HL-60/S4 (cell line): Measurements from ENCODE around the gene MAPK10.

ENCODE experiments used
- in situ Hi-C: fragments of 300-500 bp; cut with MboI; formaldehyde crosslinking; loops from 2 replicates; pipeline ENCODE4 v1.14.3; 2022; ENCODE audit warnings: low sequenced_read_pairs

MAPK10 gene

GRCh38 chr4:86359944-86360478 is at the start of gene MAPK10:
Gene MAPK10 (minus strand): TSS chr4:86360053.
- in situ Hi-C loops, result no loop called here

DNA sequence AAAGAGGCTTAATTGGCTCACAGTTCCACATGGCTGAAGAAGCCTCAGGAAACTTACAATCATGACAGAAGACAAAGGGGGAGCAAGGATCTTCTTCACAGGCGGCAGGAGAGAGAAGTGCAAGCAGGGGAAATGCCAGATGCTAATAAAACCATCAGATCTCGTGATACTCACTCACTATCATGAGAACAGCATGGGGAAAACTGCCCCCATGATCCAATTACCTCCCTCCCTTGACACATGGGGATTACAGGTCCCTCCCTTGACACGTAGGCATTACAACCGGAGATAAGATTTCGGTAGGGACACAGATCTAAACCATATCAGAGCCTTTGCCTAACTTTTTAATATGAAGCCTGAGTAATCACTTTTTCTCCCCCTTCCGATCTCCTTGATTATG is 43.7 kb upstream of the MAPK10 start:
- in situ Hi-C loops, result no loop called here

GRCh38 chr4:86401826-86402225 is 42.0 kb upstream of the MAPK10 start:
- in situ Hi-C loops, result no loop called here

- in situ Hi-C loops, result no loop called here
These were observed 40.4 kb upstream of the MAPK10 start for GRCh38 chr4:86400216-86400615.

GRCh38 chr4:86398187-86398586 is 38.3 kb upstream of the MAPK10 start:
- in situ Hi-C loops, result no loop called here

- in situ Hi-C loops, result no loop called here
These were observed 33.9 kb upstream of the MAPK10 start for GRCh38 chr4:86393749-86394148.

DNA sequence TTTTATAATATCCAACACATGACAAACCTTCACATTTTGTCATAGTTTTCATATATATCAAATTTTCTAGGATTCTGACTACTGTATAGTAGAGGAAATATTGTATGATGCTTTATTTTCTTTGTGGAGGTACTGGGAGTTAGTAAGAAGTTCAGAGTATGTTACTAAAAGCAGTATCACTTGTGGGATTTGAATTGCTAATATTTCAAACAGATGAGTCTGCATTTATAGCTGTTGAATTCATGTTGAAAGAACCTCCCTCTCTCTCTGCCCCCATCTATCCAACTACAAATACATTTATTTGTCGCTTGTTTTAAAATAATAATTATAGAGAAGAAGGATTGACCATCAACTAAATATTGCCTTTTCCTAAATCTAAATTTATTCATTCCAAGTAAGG is 29.8 kb upstream of the MAPK10 start:
- in situ Hi-C loops, result no loop called here

- in situ Hi-C loops, result no loop called here
These were observed 28.4 kb upstream of the MAPK10 start for GRCh38 chr4:86388252-86388651.

DNA sequence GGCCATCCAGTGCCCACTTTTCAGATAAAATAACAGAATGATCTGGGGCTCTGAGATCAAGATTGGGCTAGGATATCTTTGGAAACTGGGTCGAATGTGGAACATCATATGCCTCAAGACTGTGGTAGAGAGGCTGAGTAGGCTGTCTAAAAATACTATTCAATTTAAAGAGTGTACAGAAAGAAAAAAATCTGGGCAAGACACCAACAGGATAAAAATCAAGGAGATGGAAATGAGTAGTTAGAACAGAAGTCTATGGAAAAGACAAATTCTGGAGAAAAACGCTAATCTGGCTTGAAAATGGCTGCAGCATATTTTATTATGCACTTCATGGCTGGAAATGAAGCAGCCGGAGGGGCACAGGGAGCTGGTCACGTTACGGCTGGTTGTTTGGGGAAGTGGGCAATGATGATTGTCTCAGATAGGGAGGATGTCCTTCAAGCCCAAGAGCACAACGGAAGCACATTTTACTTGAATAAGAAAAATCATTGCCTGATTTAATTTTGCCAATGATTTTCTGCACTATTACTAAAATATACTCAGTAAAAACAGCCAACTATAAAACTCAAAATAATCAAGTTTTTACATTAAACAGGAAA is 27.1 kb upstream of the MAPK10 start:
- in situ Hi-C loops, result no loop called here

GRCh38 chr4:86386201-86386600 is 26.3 kb upstream of the MAPK10 start:
- in situ Hi-C loops, result no loop called here

GRCh38 chr4:86381431-86381830 is 21.6 kb upstream of the MAPK10 start:
- in situ Hi-C loops, result no loop called here

DNA sequence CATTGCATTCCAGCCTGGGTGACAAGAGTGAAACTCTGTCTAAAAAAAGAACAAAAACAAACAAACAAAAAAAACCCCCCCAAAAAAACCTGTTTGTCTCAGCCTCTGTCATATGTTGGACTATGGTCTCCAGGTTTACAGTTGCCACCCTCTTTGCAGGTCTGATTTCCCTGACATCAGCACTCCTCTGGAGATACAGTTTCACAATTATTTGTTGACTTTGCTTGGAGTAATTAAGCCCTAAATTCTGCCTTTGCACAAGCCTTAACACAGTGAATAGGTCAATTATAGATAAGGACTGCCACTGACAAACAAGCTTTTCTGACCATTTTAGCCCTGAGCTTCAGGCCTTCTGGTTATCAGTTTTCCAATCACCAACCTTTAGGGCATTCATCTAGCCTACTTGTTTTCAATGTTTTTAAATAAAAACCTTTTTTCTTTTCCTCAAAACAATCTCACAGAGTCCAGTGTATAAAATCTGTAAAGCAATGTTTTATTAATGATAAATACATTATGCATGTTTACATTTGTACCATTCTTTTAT is 20.4 kb upstream of the MAPK10 start:
- in situ Hi-C loops, result no loop called here

GRCh38 chr4:86376850-86377249 is 17.0 kb upstream of the MAPK10 start:
- in situ Hi-C loops, result no loop called here

DNA sequence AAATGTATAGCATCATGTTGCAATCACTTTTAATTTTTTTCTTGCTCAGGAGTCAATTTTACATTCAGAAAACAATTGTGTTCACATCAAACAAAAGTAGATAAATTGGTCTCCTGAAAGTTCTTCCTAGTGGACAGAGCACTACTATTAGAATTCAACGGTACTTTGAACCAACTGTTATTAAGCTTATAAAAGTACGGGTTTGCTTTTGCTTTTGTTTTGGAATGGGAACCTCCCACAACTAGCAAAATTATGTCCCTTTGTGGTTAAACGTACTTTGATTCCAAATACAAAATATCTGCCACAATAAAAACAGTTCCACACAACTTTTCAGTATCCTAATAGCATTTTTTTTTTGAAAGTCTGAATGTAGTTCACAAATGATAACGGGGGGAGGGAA is 8.6 kb upstream of the MAPK10 start:
- in situ Hi-C loops, result no loop called here

DNA sequence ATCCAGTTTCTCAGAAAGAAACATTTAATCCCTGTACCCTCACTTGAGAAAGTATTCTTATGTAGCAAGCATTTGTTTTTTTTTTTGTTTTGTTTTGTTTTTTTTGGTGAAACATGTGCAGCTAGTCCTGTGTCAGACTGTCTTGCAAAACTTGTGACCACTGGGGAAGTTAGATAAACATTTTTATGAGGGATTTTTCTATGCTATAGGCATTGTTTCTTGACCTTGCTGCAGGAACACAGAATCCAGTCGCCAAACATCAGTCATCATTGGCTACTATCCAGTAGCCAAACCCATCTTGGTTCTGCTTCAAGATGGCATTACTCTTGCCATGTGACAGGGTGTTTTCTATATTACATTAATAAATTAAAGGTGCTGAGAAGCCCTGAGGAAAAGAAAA is 7.7 kb upstream of the MAPK10 start:
- in situ Hi-C loops, result no loop called here

DNA sequence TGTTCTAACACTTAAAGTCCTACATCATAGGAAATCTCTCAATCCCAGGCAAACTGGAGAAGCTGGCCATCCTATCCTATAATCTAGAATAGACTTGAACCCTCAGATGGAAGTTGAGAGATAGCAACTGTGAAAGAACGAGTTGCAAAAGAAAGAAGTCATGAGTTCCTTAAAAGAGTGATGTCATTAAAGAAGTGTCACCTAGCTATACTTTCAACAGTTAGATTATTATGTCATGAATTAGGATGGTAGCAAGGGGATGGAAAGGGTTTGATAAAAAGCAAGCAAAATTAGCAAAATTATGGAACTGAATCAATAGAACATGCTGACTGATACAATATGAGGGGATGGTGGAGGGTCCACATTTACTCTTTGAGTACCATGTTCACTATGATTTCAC is 7.1 kb upstream of the MAPK10 start:
- in situ Hi-C loops, result no loop called here

DNA sequence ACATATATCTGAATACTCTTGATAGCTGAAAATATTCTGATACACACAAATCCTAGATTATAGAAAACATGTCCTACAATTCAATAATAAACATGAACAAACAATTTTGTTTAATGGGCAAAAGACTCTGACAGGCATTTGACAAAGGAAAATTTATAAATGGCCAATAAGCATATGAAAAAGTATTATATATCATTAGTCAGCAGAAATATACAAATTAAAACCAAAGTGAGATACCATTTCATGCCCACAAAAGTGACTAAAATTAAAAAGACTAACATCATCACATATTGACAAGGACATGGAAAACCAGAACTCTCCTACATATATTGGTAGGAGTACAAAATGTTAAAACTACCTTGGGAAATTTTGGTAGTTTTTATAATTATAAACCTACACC is 2.7 kb upstream of the MAPK10 start:
- in situ Hi-C loops, result no loop called here

DNA sequence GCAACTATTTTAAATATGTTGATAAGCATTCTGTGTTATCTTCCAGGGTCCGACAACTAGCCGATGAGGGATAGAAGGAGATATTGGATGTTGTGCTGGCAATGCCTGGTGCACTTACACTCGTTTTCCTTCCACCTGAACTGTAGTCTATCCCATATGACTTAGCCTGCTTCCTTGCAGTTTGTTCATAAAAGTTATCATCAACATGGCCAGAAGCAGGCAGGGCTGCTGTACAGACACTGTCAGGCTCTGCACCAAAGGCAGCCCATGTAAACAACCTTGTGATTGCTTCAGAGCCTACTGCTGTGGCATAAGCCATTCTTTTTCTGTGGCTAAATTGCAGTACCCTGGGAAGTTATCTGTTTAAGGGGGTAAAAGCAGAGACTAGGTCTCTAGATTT is 1.6 kb downstream of the MAPK10 start:
- in situ Hi-C loops, result no loop called here

DNA sequence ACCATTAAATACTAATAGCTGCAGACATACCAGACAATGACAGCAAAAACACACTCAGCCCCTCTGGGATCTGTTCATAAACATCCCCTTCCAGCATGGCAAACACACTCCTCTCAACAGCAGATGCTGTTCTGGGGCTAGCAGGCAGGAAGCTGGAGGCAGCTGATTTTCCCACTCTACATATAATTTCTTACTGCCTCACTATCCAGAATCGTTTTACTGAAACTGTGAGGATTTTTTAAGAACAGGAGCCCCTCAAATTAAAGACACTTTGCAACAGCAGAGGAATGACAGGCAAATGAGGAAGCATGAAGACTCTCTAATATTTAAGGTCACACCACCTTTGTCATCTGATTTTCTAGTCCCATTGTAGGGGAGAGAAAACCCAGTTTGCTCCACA is 2.2 kb downstream of the MAPK10 start:
- in situ Hi-C loops, result no loop called here

DNA sequence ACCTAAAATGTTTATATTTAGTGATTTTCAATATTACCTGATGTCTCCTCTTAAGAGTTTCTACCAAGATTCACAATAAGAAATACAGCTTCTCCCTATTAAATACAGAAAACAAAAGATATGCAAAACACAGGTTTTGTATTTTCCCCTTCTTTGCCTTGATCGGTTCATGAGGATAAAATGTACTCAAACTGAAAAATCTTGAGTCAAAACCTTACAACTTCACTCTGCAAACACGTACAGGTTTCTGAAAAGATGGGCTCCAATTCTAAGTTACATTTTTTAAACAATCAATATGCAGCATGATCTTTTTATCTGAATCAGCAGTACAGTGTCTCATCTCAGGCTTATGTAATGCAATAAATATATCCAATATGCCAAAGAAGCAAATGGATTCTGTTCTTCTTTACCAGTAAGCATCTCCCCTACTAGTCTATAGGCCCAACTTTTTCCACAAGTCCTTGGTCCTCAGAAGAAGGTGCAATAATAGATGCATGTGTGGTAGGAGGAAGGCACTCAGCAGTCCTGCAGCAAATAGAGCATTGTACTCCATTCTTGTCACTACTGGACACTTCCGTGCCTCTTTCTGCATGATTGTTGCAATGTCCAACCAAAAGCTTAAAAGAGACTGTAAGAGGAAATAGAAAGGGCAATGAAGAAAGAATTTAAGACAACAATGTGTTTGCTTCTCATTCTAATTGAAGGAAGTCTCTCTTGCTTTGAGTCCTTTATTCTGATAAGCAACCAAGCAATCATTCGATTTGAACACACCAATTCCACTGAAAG is 3.2 kb downstream of the MAPK10 start:
- in situ Hi-C loops, result no loop called here

- in situ Hi-C loops, result no loop called here
These were observed 5.5 kb downstream of the MAPK10 start for GRCh38 chr4:86354390-86354789.

GRCh38 chr4:86346320-86346719 is 13.5 kb downstream of the MAPK10 start:
- in situ Hi-C loops, result no loop called here
